GM19397 (cell line): ENCODE results near the gene PPIE.
"Not testable (repeated sequence)": the region's sequence is repeated elsewhere in the genome, so short reads cannot be mapped to it uniquely, and the experiment has no call there.

Experiments
- ATAC-seq: cut with Tn5 transposase; IDR thresholded peaks from one replicate; pipeline ENCODE4 v1.9.1; 2021; ENCODE audit warnings: mild to moderate bottlenecking, moderate library complexity; ENCODE audit not compliant: unreplicated experiment

The PPIE gene

DNA sequence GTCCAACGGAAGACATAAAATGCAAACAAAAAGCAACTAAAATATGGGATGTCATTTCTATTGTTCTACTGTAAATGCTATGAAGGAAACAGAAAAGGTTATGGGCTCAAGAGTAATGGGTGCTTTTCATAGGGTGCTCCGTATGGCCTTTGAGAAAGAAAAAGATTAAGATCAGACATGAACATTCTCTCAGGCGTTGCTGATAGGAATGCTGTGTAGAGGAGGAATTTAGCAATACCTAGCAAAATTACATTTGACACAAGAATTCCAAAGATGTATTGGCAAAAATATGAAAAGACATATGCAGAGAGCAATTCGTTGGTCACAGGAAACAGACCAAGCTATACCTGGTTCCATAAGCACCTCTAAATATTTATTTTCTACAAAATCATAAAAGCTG lies 38.2 kb downstream of the PPIE start:
- ATAC-seq: no peak

GRCh38 chr1:39777306-39777705 lies 38.6 kb downstream of the PPIE start:
- no peak for ATAC-seq

DNA sequence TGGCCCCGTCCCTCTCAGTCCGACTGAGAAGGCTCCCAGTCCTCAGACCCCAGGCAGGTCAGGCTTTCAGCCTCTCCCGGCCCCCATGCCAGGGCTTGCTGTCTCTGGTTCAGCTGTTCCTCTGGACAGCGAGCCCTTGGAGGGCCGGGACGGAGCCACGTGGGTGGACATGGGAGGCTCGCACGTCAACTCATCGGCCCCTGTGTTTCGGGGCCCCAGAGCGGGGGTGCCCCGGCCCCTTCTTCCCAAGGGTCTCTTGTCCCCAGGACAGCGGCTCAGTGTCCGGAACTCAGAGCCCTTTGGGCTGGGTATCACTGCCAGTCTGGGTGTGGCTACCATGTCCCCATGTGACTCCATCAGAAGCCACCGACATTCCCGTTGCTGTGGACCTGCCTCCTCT lies 39.2 kb downstream of the PPIE start:
- not testable (repeated sequence) for ATAC-seq

GRCh38 chr1:39778463-39779099 lies 39.9 kb downstream of the PPIE start:
- not testable (repeated sequence) for ATAC-seq

GRCh38 chr1:39779137-39779536 lies 40.5 kb downstream of the PPIE start:
- ATAC-seq: no peak

DNA sequence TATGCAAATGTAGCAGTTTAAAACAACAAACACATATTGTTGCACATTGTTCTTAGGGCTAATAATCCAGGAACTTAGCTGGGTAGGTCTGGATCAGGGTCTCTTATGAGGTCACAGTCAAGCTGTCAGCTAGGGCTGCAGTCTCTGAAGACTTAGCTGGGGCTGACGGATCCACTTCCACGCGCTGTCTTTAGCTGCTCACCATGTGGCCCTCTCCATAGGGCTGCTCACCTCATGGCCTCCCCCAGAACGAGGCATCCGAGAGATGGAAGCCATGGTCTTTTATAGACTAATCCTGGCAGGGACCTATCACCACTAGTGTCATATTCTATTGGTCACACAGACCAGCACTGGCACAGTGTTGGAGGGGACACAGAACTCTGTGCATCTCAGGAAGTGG lies 41.1 kb downstream of the PPIE start:
- no peak for ATAC-seq

DNA sequence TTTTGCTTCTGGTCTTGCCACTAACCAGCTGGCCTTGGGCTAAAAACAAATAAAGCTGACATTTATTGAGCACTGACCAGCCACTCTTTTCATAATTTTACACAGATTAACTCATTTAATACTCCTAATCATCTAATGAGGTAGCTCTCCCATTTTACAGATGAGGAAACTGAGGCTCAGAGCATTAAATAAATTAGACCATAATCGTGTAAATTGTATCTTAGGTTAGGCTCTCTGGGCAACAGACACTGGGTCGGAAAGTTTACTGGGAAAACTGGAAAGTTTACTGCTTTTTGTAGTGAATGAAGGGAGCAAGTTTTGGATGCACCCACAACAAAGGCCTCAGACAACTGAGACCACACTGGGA lies 42.6 kb downstream of the PPIE start:
- no peak for ATAC-seq

DNA sequence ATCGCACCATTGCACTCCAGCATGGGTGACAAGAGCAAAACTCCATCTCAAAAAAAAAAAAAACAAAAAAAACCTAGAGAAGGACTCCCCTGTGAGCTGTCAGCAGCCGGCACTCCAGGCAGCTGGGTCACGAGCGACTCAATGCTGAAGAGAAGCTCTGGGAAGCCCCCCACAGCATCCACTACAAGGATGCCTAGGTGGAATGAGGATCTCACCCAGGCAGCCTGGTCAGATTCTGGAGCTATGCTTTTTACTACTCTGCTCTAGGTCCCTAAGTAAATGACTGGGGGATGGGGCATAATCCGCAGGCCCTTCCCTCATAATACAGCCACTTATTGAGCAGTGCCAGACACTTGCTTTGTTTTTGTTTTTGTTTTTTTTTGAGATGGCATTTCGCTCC lies 43.4 kb downstream of the PPIE start:
- no peak for ATAC-seq

DNA sequence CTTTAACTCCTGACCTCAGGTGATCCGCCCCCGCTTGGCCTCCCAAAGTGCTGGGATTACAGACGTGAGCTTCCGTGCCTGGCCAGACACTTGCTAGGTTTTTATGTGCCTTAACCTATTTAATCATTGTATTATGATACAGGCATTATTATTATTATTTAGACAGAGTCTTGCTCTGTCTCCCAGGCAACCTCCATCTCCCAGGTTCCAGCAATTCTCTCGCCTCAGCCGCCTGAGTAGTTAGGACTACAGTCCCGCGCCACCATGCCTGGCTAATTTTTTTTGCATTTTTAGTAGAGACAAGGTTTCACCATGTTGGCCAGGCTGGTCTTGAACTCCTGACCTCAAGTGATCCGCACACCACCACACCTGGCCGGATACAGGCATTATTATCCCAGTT lies 44.0 kb downstream of the PPIE start:
- ATAC-seq: not testable (repeated sequence)

DNA sequence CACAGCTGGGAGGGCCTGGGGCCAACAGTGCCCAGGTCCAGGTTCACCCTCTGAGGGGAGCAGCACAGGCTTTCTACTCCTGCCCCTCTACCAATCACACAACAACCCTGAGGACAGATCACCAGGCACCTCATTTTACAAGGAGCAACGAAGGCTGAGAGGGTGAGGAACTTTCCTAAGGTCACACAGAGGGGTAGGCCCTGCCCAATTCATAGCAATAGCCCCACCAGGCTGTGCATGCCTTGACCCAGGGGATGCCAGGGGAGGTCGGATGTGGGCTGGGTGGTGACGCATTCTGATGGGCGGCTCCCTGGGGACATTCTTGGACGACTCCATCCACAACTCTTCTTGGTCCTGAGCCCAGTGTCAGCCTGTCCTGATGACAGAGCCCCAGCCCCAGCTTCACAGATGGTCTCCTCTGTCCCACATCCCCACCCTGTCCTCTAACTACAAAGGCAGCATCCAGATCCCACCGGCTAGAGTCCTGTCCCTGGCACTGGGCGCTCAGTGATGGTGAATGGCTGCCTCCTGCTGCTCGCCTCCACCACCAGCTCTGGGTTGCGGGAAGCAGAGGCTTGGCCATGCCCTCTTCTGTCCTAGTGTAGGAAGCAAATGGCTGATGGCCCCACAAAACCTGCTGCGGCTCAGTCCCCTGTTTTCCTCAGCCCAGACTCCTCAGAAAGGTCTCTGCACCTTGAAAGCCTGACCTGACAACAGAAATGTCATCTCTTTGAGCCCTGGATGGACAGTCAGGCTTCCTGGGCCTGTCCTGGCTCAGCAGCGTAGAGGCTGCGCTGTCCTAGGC lies 47.8 kb downstream of the PPIE start:
- ATAC-seq: not testable (repeated sequence)

DNA sequence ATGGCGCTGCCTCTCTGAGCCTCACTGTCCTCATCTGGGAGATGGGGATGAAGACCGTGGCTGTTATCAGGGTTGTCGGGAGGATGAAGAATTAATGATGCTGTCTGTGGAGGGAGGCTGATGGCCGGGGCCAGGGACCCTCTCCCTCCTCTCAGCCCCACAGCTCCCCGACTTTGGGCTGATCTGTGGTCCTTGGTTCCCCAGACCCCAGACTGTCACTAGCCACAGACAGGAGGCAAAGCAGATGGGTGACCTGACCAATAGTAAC lies 48.4 kb downstream of the PPIE start:
- not testable (repeated sequence) for ATAC-seq

DNA sequence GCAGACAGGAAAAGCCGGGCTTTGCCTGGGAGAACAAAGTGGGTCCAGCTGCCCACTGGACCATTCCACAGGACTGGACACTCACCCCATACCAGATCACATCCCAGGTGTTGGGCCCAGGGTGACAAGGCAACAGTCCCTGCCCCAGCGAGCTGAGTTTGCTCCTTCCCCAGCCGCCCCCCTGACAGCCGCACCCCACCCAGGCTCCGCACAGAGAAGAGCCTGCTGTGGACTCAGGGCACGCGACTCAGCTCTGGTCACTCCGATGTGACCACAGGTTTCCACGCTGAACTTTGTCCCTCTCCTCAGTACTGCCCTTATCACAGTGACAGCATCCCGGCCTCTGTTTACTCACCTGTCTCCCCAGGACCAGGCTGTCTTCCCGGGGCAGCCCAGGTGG lies 48.8 kb downstream of the PPIE start:
- ATAC-seq: no peak

DNA sequence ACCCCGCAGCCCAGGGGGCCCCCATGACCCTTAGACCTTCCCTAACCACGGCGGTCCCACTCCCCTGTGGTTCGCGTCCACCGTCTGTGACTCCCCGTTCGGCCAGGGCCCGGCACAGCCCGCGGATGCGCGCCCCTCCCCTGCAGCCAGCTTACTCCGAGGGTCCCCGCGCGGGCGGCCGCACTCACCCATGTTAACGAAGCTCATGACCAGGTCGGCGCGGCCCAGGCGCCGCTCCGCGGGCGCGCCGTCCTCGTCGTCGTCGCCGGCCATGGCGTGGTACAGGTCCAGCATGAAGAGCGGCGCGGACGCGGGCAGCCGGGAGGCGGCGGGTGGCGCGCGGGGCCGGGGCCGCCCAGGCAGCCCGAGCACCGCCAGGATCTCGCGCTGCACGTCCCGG lies 49.3 kb downstream of the PPIE start:
- not testable (repeated sequence) for ATAC-seq

DNA sequence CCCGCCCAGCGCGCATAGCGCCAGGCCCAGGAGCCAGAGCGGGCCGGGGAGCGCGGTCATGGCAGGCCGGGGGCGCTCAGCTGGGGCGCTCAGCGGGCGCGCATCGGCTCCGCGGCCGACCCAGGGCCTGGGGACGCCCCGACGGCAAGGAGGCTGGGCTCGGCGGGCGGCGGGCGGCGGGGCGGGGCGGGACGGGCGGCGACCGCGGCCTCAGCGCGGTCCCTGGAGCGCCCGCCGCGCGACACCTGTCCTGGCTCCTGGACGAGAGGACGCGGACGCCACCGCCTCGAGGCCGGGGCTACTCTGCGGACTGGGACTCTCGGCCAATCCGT lies 49.7 kb downstream of the PPIE start:
- no peak for ATAC-seq

DNA sequence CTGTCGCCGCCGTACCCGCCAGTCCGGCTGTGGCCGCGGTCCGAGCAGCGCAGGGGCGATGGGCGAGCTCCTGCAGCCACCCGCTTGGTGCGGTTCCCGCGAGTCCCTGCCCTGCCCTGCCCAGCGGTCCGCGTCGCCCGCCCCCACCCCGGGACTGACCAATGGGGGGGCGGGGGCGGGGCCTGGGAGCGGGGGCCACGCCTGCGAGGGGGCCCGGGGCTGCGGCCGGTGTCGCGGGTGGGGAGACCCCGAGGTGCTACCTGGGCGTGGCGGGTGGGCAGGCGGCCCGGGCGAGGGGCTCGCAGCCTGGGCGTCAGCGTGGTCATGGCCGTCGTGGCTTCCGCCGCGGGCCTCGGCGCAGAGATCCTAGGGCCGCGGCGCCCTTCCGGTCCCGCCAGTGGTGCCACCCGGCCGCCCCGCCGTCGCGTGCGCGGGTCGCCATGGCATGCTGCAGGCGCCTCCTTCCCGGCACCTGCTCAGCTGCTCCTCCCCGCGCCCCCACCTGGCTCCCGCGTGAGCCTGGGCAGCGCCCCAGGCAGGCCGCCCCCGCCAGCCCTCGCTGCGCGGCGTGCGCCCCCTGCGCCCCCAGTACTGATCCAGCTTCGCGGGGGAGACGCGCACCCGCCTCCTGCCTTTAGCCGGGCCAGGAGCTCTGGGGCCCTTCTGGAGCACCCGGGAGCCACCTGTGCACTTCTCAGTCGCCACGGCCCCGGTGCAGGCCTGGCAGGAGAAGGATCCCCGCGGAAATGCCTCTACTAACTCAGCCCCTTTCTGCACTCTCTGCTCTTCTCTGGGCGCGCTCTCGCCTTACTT lies 50.3 kb downstream of the PPIE start, which contains the start of gene BMP8B:
TSS of gene BMP8B (minus strand) at position 108 of the 813 bp plus-strand sequence. CDS start 380 bp downstream, outside the sequence.
- no peak for ATAC-seq

DNA sequence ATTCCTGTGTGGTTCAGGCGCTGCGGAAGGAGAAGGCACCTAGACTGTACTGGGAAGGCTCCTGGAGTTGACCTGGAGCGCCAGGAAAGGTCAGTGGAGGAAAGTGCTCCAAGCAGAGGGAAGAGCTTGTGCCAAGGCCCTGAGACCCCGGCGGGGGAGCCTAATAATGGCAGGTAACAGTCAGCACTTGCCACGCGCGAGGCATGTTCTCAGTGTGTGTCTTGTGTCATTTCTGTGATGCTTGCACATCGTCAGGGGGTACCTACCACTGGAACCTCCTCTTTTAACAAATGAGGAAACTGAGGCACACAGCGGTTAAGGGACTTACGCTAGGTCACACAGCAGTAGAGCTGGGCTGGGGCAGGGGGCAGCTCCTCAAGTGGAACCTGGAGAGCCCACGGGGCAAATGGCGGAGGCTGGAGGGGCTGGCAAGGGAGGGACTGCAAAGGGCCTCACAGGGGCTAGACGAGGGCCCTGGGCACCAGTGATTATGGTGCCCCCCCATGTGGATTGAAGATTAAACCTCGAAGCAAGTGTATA lies 51.0 kb downstream of the PPIE start:
- ATAC-seq: no peak

GRCh38 chr1:39791838-39792237 lies 53.2 kb downstream of the PPIE start:
- no peak for ATAC-seq

DNA sequence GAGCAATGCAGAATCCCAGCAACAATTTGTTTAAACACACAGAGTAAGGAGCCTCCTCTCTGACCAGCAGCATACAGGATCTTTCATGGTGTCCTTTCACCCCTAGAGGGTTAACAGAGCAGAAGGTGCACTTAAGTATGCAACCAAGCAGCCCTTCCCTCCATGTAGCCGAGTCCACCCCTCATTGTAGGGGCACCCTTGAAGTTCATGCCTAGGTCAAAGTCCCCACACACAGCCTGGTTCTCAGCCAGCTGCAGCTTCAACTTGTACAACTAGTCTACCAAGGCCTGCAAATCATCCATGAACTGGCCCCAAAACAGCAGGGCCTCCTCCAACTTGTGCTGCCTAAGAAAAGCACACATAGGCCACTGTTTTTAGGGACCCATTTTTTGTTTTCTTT lies 57.0 kb downstream of the PPIE start:
- ATAC-seq: no peak

- peak; percentile 62 for ATAC-seq
Observed at GRCh38 chr1:39798859-39799769, 60.4 kb downstream of the PPIE start.

GRCh38 chr1:39799770-39800470 lies 61.2 kb downstream of the PPIE start:
- peak; percentile 53 for ATAC-seq
